WTC11 (cell line): Measurements from ENCODE around the gene ZDHHC21. TPM values are rescaled to one million over a fixed set of nuclear protein-coding genes. Genes with fewer than 3 reads are reported as not detected.

ENCODE experiments used
- ATAC-seq: fragments of 200-7000 bp; cut with Tn5 transposase; 2 replicates; pipeline ENCODE4 v1.10.0; 2021; ENCODE audit warnings: mild to moderate bottlenecking, moderate library complexity
- CTCF ChIA-PET: fragments of 300-600 bp; sonication (Branson Sonifier 250); formaldehyde crosslinking; loops from one replicate; lab custom pipeline; 2021; ENCODE audit warnings: antibody characterized with exemption; lab: Charles Lee
- POLR2A ChIA-PET: fragments of 350-600 bp; sonication (Branson Sonifier 250); formaldehyde crosslinking; loops from one replicate; lab custom pipeline; 2021; ENCODE audit warnings: antibody characterized with exemption; lab: Charles Lee
- DNase-seq: peaks from one replicate; pipeline ENCODE4 v3.0.0; 2021; ENCODE audit warnings: low spot score
- H3K27ac Mint-ChIP-seq: 2 replicates; pipeline ENCODE4 v1.8.0; 2021; ENCODE audit warnings: mixed read lengths
- H3K27me3 Mint-ChIP-seq: 2 replicates; pipeline ENCODE4 v1.8.0; 2021; ENCODE audit warnings: low read depth, mild to moderate bottlenecking, moderate library complexity, mixed read lengths
- H3K36me3 Mint-ChIP-seq: 2 replicates; pipeline ENCODE4 v1.8.0; 2021; ENCODE audit warnings: mixed read lengths
- H3K4me1 Mint-ChIP-seq: 2 replicates; pipeline ENCODE4 v1.8.0; 2022; ENCODE audit warnings: mixed read lengths
- H3K4me3 Mint-ChIP-seq: 2 replicates; pipeline ENCODE4 v1.8.0; 2021; ENCODE audit warnings: mild to moderate bottlenecking, moderate library complexity, mixed read lengths
- H3K9me3 Mint-ChIP-seq: 2 replicates; pipeline ENCODE4 v1.8.0; 2021; ENCODE audit warnings: mixed read lengths
- GABPB1 ChIP-seq: sonication (generic); formaldehyde crosslinking; IDR thresholded peaks from 2 replicates; pipeline ENCODE4 v1.8.1; 2023; ENCODE audit warnings: mild to moderate bottlenecking, missing genetic modification reagents
- GTF2I ChIP-seq: fragments of 250-450 bp; sonication (Bioruptor Pico); conservative IDR thresholded peaks from 2 replicates; pipeline ENCODE4 v1.4.0; 2021; ENCODE audit warnings: mild to moderate bottlenecking
- MXD4 ChIP-seq: fragments of 250-450 bp; sonication (Bioruptor Pico); IDR thresholded peaks from 2 replicates; pipeline ENCODE4 v1.8.0; 2021; ENCODE audit warnings: mild to moderate bottlenecking, moderate library complexity, borderline replicate concordance
- SOX15 ChIP-seq: fragments of 250-450 bp; sonication (Bioruptor Pico); IDR thresholded peaks from 2 replicates; pipeline ENCODE4 v1.9.0; 2021; ENCODE audit warnings: mild to moderate bottlenecking
- TCF7 ChIP-seq: sonication (generic); formaldehyde crosslinking; IDR thresholded peaks from 2 replicates; pipeline ENCODE4 v1.8.0; 2022; ENCODE audit warnings: mild to moderate bottlenecking, low read depth, missing genetic modification reagents, moderate library complexity
- TEAD1 ChIP-seq: sonication (generic); formaldehyde crosslinking; IDR thresholded peaks from 2 replicates; pipeline ENCODE4 v1.8.0; 2022; ENCODE audit warnings: mild to moderate bottlenecking, missing genetic modification reagents
- ZBTB21 ChIP-seq: sonication (generic); formaldehyde crosslinking; IDR thresholded peaks from 2 replicates; pipeline ENCODE4 v1.8.1; 2023; ENCODE audit warnings: mild to moderate bottlenecking, missing genetic modification reagents, borderline replicate concordance
- ZNF263 ChIP-seq: sonication (generic); formaldehyde crosslinking; IDR thresholded peaks from 2 replicates; pipeline ENCODE4 v1.8.1; 2022; ENCODE audit warnings: low read depth, mild to moderate bottlenecking, moderate library complexity, missing genetic modification reagents
- total RNA-seq: library from RNA; stranded (reverse); gene quantifications from 3 replicates; pipeline ENCODE4 v1.2.3, GENCODE V29; 2021
- TF ChIP-seq, protein P1 (sequence below): sonication (generic); formaldehyde crosslinking; IDR thresholded peaks from 2 replicates; pipeline ENCODE4 v1.8.0; 2022; ENCODE audit warnings: mild to moderate bottlenecking, missing genetic modification reagents
- TF ChIP-seq, protein P2 (sequence below): fragments of 250-450 bp; sonication (Bioruptor Pico); IDR thresholded peaks from 2 replicates; pipeline ENCODE4 v1.9.0; 2021; ENCODE audit warnings: mild to moderate bottlenecking, borderline replicate concordance
- TF ChIP-seq, protein P3 (sequence below): sonication (generic); formaldehyde crosslinking; IDR thresholded peaks from 2 replicates; pipeline ENCODE4 v1.8.0; 2022; ENCODE audit warnings: mild to moderate bottlenecking, missing genetic modification reagents
- TF ChIP-seq, protein P4 (sequence below): sonication (generic); formaldehyde crosslinking; IDR thresholded peaks from 2 replicates; pipeline ENCODE4 v1.8.1; 2023; ENCODE audit warnings: mild to moderate bottlenecking, missing genetic modification reagents, borderline replicate concordance
- TF ChIP-seq, protein P5 (sequence below): sonication (generic); formaldehyde crosslinking; conservative IDR thresholded peaks from 2 replicates; pipeline ENCODE4 v1.8.1; 2022; ENCODE audit warnings: mild to moderate bottlenecking, missing genetic modification reagents
- TF ChIP-seq, protein P6 (sequence below): sonication (generic); formaldehyde crosslinking; IDR thresholded peaks from 2 replicates; pipeline ENCODE4 v1.8.1; 2022; ENCODE audit warnings: missing genetic modification reagents, borderline replicate concordance

The ZDHHC21 gene
- total RNA-seq, 1 experiment from 2014 or later, result 6.7 TPM

DNA sequence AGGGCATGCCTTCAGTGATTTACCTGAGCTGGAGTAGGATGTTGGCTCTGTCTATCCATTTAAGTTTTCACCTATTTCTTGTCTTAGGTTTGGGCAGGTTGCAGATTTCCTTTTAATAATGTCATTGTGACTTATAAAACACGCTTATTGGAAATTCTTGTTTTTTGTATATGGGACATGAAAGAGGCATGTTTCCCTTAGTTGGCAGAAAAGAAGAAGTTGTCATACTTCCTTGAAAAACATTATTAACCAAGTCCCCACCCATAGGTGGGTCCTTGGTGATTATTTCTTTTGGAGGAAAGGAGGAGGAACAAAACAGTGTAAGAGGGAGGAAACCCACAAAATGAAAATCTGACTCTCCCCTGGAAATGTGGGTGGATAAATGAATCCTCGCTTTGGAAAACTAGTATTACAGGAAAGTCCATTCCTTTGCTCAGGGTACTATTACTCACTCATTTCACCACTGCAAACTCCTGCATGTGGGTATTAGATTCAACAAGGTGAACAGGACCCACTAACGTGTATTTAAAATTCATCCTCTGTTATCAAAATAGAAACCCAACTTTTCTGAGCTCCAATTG, 20.0 kb upstream of the ZDHHC21 start:
- DNase-seq (no peak), ATAC-seq (no peak)
- H3K36me3 Mint-ChIP-seq, result peaks cover 7% of the 10 kb centered on the region
- no peak overlapping the region for H3K4me3 Mint-ChIP-seq
- H3K27me3 Mint-ChIP-seq, result peaks cover 74% of the 10 kb centered on the region
- TF ChIP-seq, protein P1, sequence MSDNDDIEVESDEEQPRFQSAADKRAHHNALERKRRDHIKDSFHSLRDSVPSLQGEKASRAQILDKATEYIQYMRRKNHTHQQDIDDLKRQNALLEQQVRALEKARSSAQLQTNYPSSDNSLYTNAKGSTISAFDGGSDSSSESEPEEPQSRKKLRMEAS (CRISPR knock-in tag), result no peak
- TF ChIP-seq, protein P2, sequence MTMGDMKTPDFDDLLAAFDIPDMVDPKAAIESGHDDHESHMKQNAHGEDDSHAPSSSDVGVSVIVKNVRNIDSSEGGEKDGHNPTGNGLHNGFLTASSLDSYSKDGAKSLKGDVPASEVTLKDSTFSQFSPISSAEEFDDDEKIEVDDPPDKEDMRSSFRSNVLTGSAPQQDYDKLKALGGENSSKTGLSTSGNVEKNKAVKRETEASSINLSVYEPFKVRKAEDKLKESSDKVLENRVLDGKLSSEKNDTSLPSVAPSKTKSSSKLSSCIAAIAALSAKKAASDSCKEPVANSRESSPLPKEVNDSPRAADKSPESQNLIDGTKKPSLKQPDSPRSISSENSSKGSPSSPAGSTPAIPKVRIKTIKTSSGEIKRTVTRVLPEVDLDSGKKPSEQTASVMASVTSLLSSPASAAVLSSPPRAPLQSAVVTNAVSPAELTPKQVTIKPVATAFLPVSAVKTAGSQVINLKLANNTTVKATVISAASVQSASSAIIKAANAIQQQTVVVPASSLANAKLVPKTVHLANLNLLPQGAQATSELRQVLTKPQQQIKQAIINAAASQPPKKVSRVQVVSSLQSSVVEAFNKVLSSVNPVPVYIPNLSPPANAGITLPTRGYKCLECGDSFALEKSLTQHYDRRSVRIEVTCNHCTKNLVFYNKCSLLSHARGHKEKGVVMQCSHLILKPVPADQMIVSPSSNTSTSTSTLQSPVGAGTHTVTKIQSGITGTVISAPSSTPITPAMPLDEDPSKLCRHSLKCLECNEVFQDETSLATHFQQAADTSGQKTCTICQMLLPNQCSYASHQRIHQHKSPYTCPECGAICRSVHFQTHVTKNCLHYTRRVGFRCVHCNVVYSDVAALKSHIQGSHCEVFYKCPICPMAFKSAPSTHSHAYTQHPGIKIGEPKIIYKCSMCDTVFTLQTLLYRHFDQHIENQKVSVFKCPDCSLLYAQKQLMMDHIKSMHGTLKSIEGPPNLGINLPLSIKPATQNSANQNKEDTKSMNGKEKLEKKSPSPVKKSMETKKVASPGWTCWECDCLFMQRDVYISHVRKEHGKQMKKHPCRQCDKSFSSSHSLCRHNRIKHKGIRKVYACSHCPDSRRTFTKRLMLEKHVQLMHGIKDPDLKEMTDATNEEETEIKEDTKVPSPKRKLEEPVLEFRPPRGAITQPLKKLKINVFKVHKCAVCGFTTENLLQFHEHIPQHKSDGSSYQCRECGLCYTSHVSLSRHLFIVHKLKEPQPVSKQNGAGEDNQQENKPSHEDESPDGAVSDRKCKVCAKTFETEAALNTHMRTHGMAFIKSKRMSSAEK (CRISPR knock-in tag), result no peak
- TF ChIP-seq TCF7 (CRISPR knock-in tag), result no peak
- TF ChIP-seq SOX15, result no peak
- no peak for TF ChIP-seq GABPB1
- no peak for TF ChIP-seq MXD4 (CRISPR knock-in tag)
- no peak for TF ChIP-seq GTF2I (CRISPR knock-in tag)
- TF ChIP-seq, protein P3, sequence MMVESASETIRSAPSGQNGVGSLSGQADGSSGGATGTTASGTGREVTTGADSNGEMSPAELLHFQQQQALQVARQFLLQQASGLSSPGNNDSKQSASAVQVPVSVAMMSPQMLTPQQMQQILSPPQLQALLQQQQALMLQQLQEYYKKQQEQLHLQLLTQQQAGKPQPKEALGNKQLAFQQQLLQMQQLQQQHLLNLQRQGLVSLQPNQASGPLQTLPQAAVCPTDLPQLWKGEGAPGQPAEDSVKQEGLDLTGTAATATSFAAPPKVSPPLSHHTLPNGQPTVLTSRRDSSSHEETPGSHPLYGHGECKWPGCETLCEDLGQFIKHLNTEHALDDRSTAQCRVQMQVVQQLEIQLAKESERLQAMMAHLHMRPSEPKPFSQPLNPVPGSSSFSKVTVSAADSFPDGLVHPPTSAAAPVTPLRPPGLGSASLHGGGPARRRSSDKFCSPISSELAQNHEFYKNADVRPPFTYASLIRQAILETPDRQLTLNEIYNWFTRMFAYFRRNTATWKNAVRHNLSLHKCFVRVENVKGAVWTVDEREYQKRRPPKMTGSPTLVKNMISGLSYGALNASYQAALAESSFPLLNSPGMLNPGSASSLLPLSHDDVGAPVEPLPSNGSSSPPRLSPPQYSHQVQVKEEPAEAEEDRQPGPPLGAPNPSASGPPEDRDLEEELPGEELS (CRISPR knock-in tag), result no peak
- TF ChIP-seq TEAD1 (CRISPR knock-in tag), result no peak
- TF ChIP-seq, protein P4, sequence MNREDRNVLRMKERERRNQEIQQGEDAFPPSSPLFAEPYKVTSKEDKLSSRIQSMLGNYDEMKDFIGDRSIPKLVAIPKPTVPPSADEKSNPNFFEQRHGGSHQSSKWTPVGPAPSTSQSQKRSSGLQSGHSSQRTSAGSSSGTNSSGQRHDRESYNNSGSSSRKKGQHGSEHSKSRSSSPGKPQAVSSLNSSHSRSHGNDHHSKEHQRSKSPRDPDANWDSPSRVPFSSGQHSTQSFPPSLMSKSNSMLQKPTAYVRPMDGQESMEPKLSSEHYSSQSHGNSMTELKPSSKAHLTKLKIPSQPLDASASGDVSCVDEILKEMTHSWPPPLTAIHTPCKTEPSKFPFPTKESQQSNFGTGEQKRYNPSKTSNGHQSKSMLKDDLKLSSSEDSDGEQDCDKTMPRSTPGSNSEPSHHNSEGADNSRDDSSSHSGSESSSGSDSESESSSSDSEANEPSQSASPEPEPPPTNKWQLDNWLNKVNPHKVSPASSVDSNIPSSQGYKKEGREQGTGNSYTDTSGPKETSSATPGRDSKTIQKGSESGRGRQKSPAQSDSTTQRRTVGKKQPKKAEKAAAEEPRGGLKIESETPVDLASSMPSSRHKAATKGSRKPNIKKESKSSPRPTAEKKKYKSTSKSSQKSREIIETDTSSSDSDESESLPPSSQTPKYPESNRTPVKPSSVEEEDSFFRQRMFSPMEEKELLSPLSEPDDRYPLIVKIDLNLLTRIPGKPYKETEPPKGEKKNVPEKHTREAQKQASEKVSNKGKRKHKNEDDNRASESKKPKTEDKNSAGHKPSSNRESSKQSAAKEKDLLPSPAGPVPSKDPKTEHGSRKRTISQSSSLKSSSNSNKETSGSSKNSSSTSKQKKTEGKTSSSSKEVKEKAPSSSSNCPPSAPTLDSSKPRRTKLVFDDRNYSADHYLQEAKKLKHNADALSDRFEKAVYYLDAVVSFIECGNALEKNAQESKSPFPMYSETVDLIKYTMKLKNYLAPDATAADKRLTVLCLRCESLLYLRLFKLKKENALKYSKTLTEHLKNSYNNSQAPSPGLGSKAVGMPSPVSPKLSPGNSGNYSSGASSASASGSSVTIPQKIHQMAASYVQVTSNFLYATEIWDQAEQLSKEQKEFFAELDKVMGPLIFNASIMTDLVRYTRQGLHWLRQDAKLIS (CRISPR knock-in tag), result no peak
- no peak for TF ChIP-seq ZBTB21 (CRISPR knock-in tag)
- TF ChIP-seq, protein P5, sequence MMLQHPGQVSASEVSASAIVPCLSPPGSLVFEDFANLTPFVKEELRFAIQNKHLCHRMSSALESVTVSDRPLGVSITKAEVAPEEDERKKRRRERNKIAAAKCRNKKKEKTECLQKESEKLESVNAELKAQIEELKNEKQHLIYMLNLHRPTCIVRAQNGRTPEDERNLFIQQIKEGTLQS (CRISPR knock-in tag), result no peak
- TF ChIP-seq, protein P6, sequence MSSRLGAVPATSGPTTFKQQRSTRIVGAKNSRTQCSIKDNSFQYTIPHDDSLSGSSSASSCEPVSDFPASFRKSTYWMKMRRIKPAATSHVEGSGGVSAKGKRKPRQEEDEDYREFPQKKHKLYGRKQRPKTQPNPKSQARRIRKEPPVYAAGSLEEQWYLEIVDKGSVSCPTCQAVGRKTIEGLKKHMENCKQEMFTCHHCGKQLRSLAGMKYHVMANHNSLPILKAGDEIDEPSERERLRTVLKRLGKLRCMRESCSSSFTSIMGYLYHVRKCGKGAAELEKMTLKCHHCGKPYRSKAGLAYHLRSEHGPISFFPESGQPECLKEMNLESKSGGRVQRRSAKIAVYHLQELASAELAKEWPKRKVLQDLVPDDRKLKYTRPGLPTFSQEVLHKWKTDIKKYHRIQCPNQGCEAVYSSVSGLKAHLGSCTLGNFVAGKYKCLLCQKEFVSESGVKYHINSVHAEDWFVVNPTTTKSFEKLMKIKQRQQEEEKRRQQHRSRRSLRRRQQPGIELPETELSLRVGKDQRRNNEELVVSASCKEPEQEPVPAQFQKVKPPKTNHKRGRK (CRISPR knock-in tag), result no peak
- TF ChIP-seq ZNF263 (CRISPR knock-in tag), result no peak
- H3K9me3 Mint-ChIP-seq, result peaks cover 17% of the 10 kb centered on the region
- CTCF ChIA-PET, result interaction anchor here (1.6 kb wide), 1 partner anchor 60 kb away, joined by 3 read pairs; no protein-coding TSS in a partner anchor
- POLR2A ChIA-PET, result no interaction called here
- H3K27ac Mint-ChIP-seq, result no peak overlapping the region
- no peaks in the 10 kb centered on the region for H3K4me1 Mint-ChIP-seq
